ENCODE measurements around the gene HEATR5A.

DNA sequence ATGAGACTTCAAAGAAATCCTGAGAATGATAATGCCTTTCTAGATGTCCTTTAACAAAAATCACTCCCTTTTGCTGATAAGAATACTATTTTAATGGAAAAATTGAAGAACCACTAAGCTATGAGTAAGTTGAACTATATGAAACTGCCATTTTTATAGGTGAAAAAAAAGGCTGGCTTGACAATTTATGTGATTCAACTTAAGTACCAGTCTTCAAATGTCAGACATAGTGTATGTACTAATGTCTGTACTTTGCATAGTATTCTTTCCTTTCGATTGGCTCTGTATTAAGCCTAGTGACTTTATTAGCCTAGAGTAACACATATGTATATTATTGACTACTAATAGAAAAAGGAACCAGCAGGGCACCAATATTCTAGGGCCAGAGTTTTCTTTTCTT lies 11.9 kb downstream of the HEATR5A start:
- TF ChIP-seq POLR2A (IDR thresholded peaks at IDR 0.05; ENCODE audit: low read depth, low read length) (no peak), TAF1 (IDR thresholded peaks at IDR 0.05; ENCODE audit: borderline replicate concordance, low read depth, low read length) (no peak)
